Amniotic epithelial cell (primary cell): Measurements from ENCODE around the gene PHF3.
A peak's percentile ranks its signal among the peaks of the same experiment; 100 is the strongest.

Source experiments
- DNase-seq: peaks from one replicate; pipeline ENCODE4 v3.0.0-alpha.2; 2010; ENCODE audit warnings: low read depth

PHF3 gene

DNA sequence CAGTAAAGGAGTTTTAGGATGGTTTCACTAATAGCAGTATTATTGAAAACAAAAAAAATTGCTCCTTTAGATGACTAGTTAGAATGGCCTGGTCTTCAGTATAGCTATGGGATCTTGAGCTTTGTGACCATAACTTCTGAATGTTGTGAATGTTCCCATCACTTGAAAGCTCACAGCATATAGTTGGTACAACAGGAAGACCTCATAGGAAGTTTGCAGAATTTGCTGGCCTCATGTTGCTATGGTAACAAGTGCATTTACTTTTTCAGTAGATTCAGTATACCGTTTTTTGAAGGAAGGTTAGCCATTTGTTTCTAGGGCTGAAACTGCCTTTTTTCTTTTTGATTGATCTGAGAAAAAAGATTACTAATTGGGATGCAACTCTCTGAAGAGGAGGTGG, 8.3 kb downstream of the PHF3 start:
- no peak for DNase-seq

DNA sequence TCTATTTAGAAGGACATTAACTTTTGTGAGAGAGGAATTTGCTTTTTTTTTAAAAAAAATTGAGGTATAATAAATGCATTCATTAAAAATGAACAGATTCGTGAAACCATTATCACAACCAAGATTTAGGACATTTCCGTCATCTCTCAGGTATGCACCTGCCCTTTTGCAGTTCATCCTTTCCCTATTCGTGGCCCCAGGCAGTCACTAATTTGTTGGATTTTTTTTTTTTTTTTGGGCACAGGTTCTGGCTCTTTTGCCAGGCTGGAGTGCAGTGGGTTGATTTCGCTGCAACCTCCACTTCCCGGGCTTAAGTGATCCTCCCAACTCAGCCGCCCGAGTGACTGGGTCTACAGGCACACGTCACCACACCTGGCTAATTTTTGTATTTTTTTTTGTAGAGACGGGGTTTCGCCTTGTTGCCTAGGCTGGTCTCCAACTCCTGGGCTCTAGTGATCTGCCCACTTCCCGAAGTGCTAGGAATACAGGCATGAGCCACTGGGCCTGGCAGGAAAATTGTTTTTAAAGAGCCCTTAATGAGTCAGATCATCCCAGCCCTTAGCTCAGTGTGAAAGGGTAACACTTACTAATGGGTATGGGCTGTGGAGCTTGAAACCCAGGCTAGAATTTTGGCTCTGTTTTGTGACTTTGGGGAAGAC, 9.2 kb downstream of the PHF3 start:
- DNase-seq, result no peak

DNA sequence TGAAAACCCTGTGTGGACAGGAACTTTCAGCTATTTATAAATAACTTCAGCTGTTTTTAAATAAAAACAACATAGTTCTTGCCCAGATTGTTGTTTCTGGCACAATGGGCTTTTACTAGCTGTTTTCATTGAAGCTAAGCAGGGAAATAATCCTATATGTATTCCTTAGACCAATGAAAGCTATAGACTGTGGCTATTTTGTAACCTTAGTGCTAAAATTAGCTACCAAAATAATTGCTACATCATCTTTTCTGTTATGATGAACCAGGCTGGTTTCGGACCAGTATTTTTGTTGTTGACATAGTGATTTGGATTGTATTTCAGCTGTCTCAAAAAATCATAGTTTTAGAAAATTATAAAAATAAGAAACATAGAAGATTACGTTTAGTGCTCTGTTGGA, 13.7 kb downstream of the PHF3 start:
- DNase-seq, result no peak

DNA sequence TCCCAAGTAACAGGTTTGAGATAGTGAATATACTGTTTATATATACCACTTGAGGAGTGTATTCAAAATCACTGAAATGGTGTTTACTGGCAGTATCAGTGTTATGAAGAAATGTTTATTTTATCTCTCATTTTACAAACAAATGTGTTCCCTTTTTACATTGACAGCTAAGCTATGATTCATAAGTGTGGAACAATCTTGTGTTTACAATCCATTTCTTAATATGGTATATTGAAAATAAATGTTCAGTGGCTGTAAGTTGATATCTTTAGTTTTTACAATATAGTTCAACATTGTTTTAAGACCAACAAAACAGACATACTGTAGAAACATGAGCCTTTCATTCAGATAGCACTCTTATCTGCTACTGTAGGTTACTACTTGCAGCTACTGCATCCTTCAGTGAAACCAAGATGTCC, 14.3 kb downstream of the PHF3 start:
- no peak for DNase-seq

- no peak for DNase-seq
Measured at GRCh38 chr6:63652980-63653379, 17.4 kb downstream of the PHF3 start.

GRCh38 chr6:63660757-63661156, 25.2 kb downstream of the PHF3 start:
- no peak for DNase-seq

DNA sequence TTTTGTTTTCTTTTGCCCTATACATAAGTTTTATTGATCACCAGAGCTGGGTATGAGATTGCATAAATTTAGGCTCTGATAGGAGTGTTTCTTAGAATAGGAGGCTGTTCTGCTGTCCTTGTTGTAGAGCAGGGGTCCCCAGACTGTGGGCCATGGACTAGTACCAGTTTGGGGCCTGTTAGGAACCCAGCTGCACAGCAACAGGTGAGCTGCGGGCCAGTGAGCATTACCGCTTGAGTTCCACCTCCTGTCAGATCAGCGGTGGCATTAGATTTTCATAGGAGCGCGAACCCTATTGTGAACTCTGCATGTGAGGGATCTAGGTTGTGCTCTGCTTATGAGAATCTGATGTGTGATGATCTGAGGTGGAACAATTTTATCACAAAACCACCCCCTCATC, 26.2 kb downstream of the PHF3 start:
- no peak for DNase-seq

GRCh38 chr6:63663147-63663955, 27.7 kb downstream of the PHF3 start:
- peak; percentile 90 for DNase-seq

DNA sequence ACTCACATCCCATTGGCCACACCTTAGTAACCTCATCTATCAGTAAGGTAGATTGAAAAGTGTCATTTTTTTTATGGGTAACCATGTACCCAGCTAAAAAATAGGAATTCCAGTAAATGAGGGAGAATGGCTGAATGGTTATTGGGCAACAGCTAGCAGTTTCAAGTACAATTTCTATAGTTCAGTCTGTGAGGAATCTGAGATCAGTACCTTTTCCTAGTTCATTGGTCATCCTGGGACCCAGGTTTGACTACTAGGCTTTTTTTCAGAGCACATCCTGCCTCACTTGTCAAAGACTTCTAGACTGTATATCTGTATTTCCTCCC, 28.3 kb downstream of the PHF3 start:
- no peak for DNase-seq

DNA sequence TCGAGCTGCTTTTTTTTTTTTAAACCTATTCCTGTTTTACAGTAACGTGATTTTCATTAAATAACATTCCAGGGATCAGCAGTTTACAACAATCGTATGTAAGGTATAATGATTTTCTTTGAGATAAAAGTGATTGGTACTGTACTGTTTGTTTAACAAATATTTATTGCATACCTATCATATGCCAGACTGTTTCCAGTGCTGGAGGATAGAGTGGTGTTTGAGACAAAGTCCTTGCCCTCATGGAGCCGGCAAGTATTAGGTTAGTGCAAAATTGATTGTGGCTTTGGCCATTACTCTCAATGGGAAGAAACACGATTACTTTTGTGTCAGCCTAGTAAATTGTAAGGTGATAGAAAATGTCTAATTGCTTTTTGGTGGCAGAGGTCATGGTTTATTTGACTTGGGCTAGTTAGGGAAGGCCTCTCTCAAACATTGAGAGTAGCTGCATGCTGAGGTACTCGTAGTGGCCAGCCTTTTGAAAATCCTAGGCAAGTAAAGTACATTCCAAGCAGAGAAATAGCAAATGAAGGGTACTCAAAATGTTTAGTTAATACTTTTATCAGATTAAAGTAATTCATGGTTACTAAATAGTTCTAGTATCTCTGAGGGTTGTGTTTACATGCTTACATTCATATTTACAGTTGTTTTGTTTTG, 35.6 kb downstream of the PHF3 start:
- DNase-seq, result no peak

- DNase-seq, result no peak
Measured at GRCh38 chr6:63672582-63673129, 37.1 kb downstream of the PHF3 start.

DNA sequence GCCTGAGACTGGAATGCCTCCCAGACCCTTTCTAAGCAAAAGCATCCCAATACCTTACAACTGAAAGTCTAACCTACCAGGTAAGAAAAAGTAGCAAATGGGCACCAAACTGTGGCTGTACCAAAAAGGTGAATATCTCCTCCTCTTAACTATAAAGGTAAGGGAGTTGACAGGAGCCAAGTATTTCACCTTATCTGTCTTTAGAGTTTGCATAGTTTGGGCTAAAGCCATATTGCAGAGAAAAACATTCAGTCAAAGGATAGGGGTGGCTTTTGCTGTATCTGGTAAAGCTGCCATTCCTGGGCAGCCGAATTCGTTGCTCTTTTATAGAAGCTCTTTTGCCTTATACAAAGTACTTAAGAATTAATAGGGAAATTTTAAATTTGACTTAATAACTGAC, 38.1 kb downstream of the PHF3 start:
- DNase-seq, result no peak

DNA sequence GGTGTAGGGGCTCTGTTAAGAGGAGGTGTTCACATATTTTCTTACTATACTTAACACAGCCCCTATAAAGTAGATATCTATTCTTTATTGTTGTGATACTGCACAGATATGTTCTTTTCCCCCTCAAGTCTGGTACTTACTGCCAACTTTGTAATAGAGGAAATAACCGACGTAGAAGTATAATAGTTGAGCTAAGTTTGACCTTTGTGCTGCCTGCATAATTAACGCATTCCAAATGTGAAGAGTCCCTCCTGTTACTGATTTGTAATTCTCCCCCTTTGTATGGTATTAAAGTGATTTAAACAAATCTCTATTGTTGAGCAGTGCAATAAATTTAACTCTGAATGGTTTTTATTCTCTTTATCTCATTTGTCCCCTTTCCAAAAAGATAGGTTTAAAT, 39.0 kb downstream of the PHF3 start:
- no peak for DNase-seq

- DNase-seq, result no peak
Measured at GRCh38 chr6:63675138-63675537, 39.5 kb downstream of the PHF3 start.

DNA sequence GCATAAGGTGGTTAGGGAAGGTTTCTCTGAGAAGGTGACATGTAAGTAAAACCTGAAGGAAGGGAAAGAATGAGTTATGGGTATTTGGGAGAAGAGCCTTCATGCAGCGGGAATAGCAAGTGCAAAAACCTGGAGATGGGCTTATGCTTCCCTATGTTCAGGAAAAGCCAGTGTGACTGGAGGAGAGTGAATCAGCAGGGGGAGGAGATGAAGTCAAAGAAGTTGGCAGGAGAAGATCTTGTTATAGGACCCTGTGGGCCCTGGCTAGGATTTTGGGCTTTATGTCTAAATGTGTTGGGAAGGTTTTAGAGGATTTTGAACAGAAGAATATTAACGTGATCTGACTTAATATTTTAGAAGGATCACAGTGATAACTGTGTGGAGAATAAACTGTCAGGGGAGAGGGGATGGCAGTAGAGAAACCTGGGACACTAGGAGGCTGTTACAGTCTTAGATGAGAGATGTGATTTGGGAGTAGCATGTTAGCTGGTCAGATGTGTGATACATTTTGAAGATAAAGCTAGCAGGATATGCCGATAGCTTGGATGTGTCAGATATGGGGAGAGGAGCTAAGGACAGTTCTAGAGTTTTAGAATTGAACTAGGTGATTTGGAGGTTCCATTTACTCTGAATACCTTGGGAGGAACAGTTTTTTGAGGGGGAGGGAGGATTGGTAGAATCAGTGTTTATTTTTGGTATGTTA, 41.0 kb downstream of the PHF3 start:
- peak; percentile 12 for DNase-seq

DNA sequence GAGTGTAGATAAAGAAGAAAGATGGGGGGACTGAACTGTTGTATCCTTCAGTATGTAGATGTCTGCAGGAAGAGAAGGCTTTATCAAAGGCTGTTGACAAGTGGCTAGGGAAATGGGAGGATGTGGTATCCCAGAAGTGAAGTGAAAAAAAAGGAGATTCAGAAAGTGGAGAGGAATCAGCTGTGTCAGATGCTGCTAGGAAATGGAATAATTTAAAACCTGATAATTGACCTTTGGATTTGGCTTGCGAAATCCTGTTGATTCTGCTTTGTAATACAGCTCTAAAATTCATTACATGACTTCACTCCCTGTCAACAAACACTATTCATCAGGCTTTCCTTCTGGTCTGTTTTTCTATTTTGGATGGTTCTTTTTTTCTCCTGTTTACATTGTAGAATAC, 41.7 kb downstream of the PHF3 start:
- DNase-seq, result peak; percentile 52

- DNase-seq, result no peak
Measured at GRCh38 chr6:63683071-63683603, 47.5 kb downstream of the PHF3 start.

DNA sequence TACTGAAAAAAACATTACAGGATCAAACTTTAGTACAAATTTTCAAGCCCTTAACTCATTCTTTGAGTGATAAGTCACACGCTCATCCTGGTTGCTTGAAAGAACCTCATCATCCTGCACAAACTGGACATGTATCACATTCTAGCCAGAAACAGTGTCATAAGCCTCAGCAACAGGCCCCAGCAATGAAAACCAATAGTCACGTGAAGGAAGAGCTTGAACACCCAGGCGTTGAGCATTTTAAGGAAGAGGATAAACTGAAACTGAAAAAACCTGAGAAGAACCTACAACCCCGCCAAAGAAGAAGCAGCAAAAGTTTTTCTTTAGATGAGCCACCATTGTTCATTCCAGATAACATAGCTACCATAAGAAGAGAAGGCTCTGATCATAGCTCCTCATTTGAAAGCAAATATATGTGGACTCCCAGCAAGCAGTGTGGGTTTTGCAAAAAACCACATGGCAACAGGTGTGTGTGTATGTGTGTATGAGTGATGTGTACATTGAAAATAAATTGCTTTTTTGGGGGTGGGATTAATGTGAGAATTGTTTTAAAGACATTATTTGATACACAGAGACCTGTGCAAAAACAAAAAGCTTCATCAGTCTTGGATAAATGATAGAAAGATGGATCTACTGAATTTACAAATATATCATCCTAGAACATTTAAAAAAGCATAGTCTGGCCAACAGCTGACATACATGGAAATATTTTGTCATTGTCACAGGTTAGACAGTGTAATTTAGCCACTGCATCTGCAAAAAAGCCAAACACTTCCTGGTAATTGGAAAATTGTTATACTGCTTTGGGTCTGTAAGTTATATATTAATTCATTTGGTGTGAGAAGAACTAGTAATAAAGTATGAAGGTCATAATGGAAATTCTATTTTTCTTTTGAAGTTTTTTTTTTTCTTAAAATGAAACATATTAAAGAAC, 50.1 kb downstream of the PHF3 start:
- DNase-seq, result no peak

DNA sequence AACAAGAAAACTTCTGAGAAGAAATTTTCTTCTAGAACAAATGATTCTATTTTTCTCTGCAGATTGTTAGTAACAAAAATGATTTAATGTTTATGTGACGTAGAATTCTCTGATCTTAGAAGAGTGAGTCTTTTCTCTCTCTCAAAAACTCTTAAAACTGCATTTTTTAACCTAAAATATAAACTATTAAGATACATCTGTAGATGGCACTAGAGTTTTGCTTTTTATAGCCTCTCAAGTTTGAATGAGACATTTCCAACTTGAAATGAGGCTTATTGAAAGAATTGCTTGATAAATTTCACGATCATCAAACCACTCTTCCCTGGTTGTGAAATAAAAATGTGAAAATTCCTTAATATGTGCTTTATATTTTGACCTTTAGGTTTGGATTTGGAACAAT, 53.8 kb downstream of the PHF3 start:
- no peak for DNase-seq

DNA sequence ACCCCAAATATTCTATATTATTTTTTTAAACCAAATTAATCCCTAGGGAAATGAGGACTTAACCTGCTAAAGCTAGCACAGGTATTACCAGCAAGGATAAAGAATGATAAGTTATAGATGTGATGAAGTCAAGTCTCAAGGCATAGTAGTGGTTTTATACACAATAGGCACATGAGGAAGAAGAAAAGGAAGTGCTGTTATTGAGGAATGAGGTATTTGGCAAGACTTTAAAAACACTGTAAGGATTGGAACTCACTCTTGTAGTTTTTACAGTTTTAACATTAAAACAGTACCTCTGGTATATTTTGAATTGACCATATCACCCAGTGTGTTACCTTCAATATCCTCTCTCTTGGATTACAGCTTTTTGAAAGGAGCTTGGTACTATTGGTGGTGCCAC, 54.6 kb downstream of the PHF3 start:
- no peak for DNase-seq

GRCh38 chr6:63705707-63706106, 70.1 kb downstream of the PHF3 start:
- DNase-seq, result no peak
